ENCODE results near the gene HIKESHI. TPM values are rescaled to one million over a fixed set of nuclear protein-coding genes. Genes with fewer than 3 reads are reported as not detected.

The HIKESHI gene
- total and polyA plus RNA-seq, 2 of the 13 experiments (the other 11 are each of a cell fraction or from before 2014, with no cell fraction given) = 67.8 to 74.8 TPM

GRCh38 chr11:86291466-86292262, 10.4 kb upstream of the HIKESHI start (continued):
- TF ChIP-seq MYPOP (CRISPR knock-in tag; IDR thresholded peaks at IDR 0.05) (no peak), BRCA1 (CRISPR knock-in tag; IDR thresholded peaks at IDR 0.05) (no peak), ZNF138 (CRISPR knock-in tag; IDR thresholded peaks at IDR 0.05; ENCODE audit: low read depth) (no peak), ZBTB39 (CRISPR knock-in tag; IDR thresholded peaks at IDR 0.05) (no peak), HMG20B (CRISPR knock-in tag; conservative IDR thresholded peaks at IDR 0.05) (0 out of 2 replicates have a peak, but pooled peaks have one; percentile 39), ONECUT2 (CRISPR knock-in tag; IDR thresholded peaks at IDR 0.05) (no peak), MAFG (CRISPR knock-in tag; IDR thresholded peaks at IDR 0.05) (peak; percentile 73; the same call in 1 of the 2 replicates), MYNN (CRISPR knock-in tag; IDR thresholded peaks at IDR 0.05; ENCODE audit: low read depth) (no peak), EP300 (IDR thresholded peaks at IDR 0.05; ENCODE audit: low read depth in 2 of 2, low read length in 2 of 2) (0 out of 4 replicates have a peak, but pooled peaks of 1 of the 2 experiments have one; percentile 12), EP300 (CRISPR knock-in tag; IDR thresholded peaks at IDR 0.05; ENCODE audit: borderline replicate concordance) (no peak), SNAPC2 (CRISPR knock-in tag; IDR thresholded peaks at IDR 0.05) (no peak), GPBP1L1 (CRISPR knock-in tag; IDR thresholded peaks at IDR 0.05) (no peak), PRDM4 (CRISPR knock-in tag; IDR thresholded peaks at IDR 0.05; ENCODE audit: borderline replicate concordance) (no peak), HNF4A (CRISPR knock-in tag; IDR thresholded peaks at IDR 0.05) (peak; percentile 51), HNF1B (CRISPR knock-in tag; IDR thresholded peaks at IDR 0.05) (no peak), GATAD1 (CRISPR knock-in tag; IDR thresholded peaks at IDR 0.05) (no peak), ZNF274 (CRISPR knock-in tag; IDR thresholded peaks at IDR 0.05) (no peak), ESRRA (CRISPR knock-in tag; IDR thresholded peaks at IDR 0.05; ENCODE audit: low read depth) (peak; percentile 87), ZMYM4 (CRISPR knock-in tag; IDR thresholded peaks at IDR 0.05) (peak; percentile 39; the same call in 1 of the 2 replicates), BCL6 (CRISPR knock-in tag; IDR thresholded peaks at IDR 0.05) (peak; percentile 72), FOXA1 (IDR thresholded peaks at IDR 0.05) (no peak), FOXA1 (CRISPR knock-in tag; IDR thresholded peaks at IDR 0.05) (peak; percentile 62)

Data from HepG2 (cell line).